Thoracic aorta (tissue), 2 donors: ENCODE measurements around the gene NETO1. TPM values are rescaled to one million over a fixed set of nuclear protein-coding genes. Genes with fewer than 3 reads are reported as not detected.

Experiments
- ATAC-seq: fragments of 150-250 bp; one replicate; pipeline ENCODE4 v1.8.0; 2017; ENCODE audit warnings: low read depth; ENCODE audit not compliant: insufficient number of reproducible peaks, low FRiP score
- DNase-seq: peaks from one replicate; pipeline ENCODE4 v3.0.0-alpha.2; 2020; ENCODE audit warnings: low spot score
- H3K27ac ChIP-seq, 2 donors: fragments of 200-600 bp; sonication (generic); 1 replicate in 1 of 2; 2 replicates in 1 of 2; pipeline ENCODE4 v1.5.1; 2016; ENCODE audit warnings: mild to moderate bottlenecking in 2 of 2, moderate library complexity in 2 of 2
- H3K27me3 ChIP-seq: fragments of 200-600 bp; sonication (generic); replicated peaks from 2 replicates; pipeline ENCODE4 v1.6.0; 2016; ENCODE audit warnings: mild to moderate bottlenecking; ENCODE audit not compliant: insufficient read depth
- H3K36me3 ChIP-seq: fragments of 200-600 bp; sonication (generic); one replicate; pipeline ENCODE4 v1.5.1; 2016
- H3K4me1 ChIP-seq, 2 donors: fragments of 200-600 bp; sonication (generic); 1 replicate in 1 of 2; 2 replicates in 1 of 2; pipeline versions ENCODE4 v1.5.1 to v1.6.0; 2016; ENCODE audit warnings: low read depth in 2 of 2, mild to moderate bottlenecking in 1 of 2; ENCODE audit not compliant: control insufficient read depth in 1 of 2
- H3K4me3 ChIP-seq: fragments of 200-600 bp; sonication (generic); 2 replicates; pipeline ENCODE4 v1.5.1; 2016; ENCODE audit warnings: mild to moderate bottlenecking
- H3K9me3 ChIP-seq: fragments of 200-600 bp; sonication (generic); 2 replicates; pipeline ENCODE4 v1.5.1; 2016
- total RNA-seq, 2 donors: library from RNA; depleted of rRNA; stranded (reverse); fragments of >200 nt; gene quantifications; one replicate each; pipeline versions ENCODE4 v1.1.0 to v1.2.3, GENCODE V29; 2016
- TF ChIP-seq, protein P1 (sequence below): fragments of 200-600 bp; sonication (generic); IDR thresholded peaks from one replicate; pipeline ENCODE4 v1.5.1; 2019; ENCODE audit warnings: antibody characterized with exemption

Gene NETO1
- total RNA-seq, 2 donors from 2014 or later, result 1.2 TPM; not detected in 1

DNA sequence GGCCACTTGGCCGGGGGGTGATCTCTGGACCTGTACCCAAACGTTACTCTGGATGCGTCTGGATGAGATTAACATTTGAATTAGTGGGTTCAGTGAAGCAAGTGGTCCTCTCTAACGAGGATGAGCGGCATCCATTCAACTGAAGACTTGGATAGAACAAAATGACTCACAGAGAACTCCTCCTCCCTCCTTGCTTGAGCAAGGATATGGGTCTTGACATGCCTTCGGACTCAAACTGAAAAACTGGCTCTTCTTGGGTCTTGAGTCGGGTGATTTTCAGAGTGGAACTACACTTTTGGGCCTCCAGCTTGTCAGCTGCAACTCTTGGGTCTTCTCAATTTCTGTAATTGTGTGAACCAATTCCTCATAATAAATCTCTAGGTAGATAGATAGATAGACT lies 47.2 kb downstream of the NETO1 start:
- no peaks in the 10 kb centered on the region for H3K9me3 ChIP-seq
- H3K36me3 ChIP-seq, result no peaks in the 10 kb centered on the region
- H3K4me1 ChIP-seq, result no peaks in the 10 kb centered on the region
- DNase-seq (no peak), ATAC-seq (no peak)
- H3K27me3 ChIP-seq, result no peaks in the 10 kb centered on the region
- no peak overlapping the region for H3K4me3 ChIP-seq
- TF ChIP-seq, protein P1, sequence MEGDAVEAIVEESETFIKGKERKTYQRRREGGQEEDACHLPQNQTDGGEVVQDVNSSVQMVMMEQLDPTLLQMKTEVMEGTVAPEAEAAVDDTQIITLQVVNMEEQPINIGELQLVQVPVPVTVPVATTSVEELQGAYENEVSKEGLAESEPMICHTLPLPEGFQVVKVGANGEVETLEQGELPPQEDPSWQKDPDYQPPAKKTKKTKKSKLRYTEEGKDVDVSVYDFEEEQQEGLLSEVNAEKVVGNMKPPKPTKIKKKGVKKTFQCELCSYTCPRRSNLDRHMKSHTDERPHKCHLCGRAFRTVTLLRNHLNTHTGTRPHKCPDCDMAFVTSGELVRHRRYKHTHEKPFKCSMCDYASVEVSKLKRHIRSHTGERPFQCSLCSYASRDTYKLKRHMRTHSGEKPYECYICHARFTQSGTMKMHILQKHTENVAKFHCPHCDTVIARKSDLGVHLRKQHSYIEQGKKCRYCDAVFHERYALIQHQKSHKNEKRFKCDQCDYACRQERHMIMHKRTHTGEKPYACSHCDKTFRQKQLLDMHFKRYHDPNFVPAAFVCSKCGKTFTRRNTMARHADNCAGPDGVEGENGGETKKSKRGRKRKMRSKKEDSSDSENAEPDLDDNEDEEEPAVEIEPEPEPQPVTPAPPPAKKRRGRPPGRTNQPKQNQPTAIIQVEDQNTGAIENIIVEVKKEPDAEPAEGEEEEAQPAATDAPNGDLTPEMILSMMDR, result no peak
- H3K27ac ChIP-seq, result no peak overlapping the region

DNA sequence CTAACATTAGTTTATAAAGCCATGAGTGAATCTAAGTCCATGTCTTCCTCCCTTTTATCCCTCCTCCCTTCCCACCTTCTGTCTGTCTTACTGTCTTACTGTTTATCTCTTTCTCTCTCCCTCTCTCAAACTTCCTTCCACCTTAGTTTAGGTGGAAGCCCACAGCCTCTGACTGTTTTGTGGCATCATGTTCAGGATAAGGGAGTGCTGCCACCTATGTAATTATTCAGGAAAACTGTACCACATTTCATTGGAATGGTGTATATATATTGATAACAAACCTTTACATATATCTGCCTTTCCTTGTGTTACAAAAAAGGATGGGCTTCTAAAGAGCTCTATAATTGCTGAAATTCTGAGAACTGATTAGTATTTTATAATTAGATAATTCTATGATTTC lies 48.7 kb downstream of the NETO1 start:
- Histone ChIP-seq H3K4me3 (no peak overlapping the region), H3K27ac (no peak overlapping the region), H3K4me1 (no peaks in the 10 kb centered on the region), H3K36me3 (no peaks in the 10 kb centered on the region), H3K9me3 (no peaks in the 10 kb centered on the region), H3K27me3 (no peaks in the 10 kb centered on the region)
- DNase-seq (no peak), ATAC-seq (no peak)
- TF ChIP-seq, protein P1, result no peak

DNA sequence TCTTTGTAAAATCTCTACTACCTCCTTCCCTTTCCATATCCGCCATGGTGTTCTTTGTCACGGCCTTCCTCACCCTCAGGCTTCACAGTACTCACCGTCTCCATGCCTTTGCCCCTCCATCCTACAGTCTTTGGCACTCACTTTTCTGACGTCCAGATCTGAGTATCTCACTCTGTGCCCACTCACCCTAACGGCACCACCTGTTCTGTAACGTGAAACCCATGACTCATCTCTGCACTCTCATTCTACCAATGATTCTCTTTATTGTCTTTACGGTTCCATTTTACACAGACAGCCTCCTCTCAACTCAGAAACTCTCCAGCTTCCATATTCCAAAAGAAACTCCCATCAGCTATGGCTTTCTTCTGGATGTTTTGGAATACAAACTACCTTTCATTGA lies 56.7 kb downstream of the NETO1 start:
- no peak for ATAC-seq
- TF ChIP-seq, protein P1, result no peak
- Histone ChIP-seq H3K9me3 (no peaks in the 10 kb centered on the region), H3K4me1 (no peaks in the 10 kb centered on the region), H3K27ac (no peak overlapping the region), H3K4me3 (no peak overlapping the region), H3K27me3 (no peaks in the 10 kb centered on the region), H3K36me3 (no peaks in the 10 kb centered on the region)
- DNase-seq, result no peak

DNA sequence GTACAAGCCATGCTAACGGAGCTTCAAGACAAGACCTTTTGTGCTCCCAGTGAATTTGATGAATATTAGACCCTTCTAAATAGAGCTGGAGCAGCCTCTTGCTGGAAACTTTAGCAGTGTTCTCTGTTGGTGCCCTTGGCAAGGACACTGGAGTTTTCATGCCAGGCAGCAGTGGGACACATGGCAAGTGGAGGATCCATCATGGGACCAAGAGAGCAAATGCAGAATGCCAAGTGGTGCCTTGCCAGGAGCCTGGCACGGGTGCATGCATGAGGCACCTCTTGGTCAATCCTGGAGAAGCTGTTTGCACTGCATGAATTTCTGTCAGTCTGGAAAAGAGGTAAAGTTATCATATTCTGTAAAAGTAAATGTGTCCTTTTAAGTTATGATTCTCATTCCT lies 59.1 kb downstream of the NETO1 start:
- TF ChIP-seq, protein P1, result no peak
- no peaks in the 10 kb centered on the region for H3K27me3 ChIP-seq
- H3K9me3 ChIP-seq, result no peaks in the 10 kb centered on the region
- H3K4me1 ChIP-seq, result no peaks in the 10 kb centered on the region
- H3K4me3 ChIP-seq, result no peak overlapping the region
- ATAC-seq (no peak), DNase-seq (no peak)
- H3K36me3 ChIP-seq, result no peaks in the 10 kb centered on the region
- H3K27ac ChIP-seq, result no peak overlapping the region

DNA sequence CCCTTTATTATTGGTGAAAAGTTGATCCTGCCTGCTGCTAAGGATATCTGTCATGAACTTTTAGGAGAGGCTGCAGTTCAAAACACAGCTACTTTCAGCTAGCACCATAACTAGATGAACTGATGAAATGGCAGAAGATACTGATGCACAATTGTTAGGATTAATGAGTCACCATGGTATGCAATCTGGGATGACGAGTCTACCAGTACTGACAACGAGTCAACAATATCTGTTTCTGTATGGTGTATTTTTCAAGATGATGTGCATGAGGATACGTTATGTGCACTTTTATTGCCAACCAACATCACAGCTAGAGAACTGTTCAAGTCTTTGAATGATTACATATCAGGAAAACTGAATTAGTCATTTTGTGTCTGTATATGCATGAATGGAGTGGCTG lies 68.7 kb downstream of the NETO1 start:
- Histone ChIP-seq H3K4me1 (no peaks in the 10 kb centered on the region), H3K9me3 (no peaks in the 10 kb centered on the region), H3K27me3 (no peaks in the 10 kb centered on the region), H3K36me3 (no peaks in the 10 kb centered on the region), H3K27ac (no peak overlapping the region), H3K4me3 (no peak overlapping the region)
- no peak for DNase-seq
- no peak for ATAC-seq
- TF ChIP-seq, protein P1, result no peak
